ENCODE measurements around the gene ARHGAP5.

The ARHGAP5 gene

DNA sequence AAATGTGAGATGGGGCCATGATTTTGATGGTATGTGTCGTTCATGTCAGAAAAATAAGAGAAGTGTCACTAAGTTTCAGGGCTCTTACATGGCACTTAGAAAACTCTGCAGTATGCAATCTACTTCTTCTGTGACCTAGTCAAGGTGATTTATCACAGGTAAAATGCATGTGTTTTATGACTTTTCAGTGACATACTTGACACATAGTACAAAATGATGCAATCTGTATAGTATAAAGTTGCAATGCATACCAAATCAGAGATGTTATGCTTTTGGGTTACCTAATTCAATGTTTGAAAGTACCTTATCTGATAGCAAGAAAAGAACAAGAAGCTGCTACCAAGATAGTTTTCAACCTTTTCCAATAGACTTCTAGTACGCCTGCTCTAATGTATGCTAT lies 21.9 kb upstream of the ARHGAP5 start:
- Mint-ChIP-seq H3K27ac (no peak overlapping the region), H3K27me3 (ENCODE audit: low read depth, poor library complexity) (no peaks in the 10 kb centered on the region), H3K4me3 (no peak overlapping the region), H3K4me1 (no peaks in the 10 kb centered on the region), H3K9me3 (peaks cover 15% of the 10 kb centered on the region), H3K36me3 (ENCODE audit: low read depth) (no peaks in the 10 kb centered on the region)
- no peak for DNase-seq
- TF ChIP-seq, protein P1, sequence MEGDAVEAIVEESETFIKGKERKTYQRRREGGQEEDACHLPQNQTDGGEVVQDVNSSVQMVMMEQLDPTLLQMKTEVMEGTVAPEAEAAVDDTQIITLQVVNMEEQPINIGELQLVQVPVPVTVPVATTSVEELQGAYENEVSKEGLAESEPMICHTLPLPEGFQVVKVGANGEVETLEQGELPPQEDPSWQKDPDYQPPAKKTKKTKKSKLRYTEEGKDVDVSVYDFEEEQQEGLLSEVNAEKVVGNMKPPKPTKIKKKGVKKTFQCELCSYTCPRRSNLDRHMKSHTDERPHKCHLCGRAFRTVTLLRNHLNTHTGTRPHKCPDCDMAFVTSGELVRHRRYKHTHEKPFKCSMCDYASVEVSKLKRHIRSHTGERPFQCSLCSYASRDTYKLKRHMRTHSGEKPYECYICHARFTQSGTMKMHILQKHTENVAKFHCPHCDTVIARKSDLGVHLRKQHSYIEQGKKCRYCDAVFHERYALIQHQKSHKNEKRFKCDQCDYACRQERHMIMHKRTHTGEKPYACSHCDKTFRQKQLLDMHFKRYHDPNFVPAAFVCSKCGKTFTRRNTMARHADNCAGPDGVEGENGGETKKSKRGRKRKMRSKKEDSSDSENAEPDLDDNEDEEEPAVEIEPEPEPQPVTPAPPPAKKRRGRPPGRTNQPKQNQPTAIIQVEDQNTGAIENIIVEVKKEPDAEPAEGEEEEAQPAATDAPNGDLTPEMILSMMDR (IDR thresholded peaks at IDR 0.05), result no peak

DNA sequence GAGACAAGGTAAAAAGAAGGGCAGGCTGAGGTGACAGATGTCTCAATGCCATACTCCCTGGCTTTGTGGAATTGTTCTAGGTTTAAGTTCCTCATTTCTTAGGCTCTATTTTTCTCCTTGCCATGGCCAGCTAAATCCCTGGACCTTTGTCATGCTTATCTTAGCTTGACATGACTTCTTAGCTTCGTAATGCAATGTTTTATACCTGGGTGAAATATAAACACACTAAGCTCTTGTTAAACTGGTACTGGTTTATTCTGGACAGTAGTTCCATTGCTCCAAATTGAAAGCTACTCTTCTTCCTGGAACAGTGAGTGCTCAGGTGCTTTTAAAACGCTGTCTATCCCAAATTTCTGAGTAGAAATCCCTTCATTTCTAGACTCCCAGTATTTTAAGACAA lies 17.4 kb upstream of the ARHGAP5 start:
- Mint-ChIP-seq H3K9me3 (peaks cover under 1% of the 10 kb centered on the region), H3K4me3 (no peak overlapping the region), H3K27ac (no peak overlapping the region), H3K4me1 (no peaks in the 10 kb centered on the region), H3K27me3 (ENCODE audit: low read depth, poor library complexity) (no peaks in the 10 kb centered on the region), H3K36me3 (ENCODE audit: low read depth) (no peaks in the 10 kb centered on the region)
- TF ChIP-seq, protein P1 (IDR thresholded peaks at IDR 0.05), result no peak
- no peak for DNase-seq

DNA sequence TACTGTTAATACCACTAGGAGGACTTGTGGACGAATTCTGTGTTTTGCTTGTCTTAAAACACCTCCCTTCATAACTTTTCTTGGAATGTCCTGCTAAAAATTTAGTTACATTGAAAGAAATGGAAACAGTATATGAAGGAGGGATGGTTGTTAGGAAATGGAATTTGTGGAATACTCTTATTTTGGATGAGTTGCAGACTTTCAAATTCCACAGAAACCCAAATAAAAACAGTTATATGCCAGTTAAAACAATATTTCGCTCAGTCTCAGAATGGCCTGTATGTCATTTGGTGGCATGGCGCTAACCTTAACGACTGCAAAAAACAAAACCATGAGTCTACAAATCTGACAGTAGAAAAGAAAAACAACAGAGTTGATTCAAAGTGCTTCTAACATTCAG lies 12.2 kb upstream of the ARHGAP5 start:
- Mint-ChIP-seq H3K36me3 (ENCODE audit: low read depth) (no peaks in the 10 kb centered on the region), H3K27ac (no peak overlapping the region), H3K27me3 (ENCODE audit: low read depth, poor library complexity) (no peaks in the 10 kb centered on the region), H3K9me3 (no peaks in the 10 kb centered on the region), H3K4me1 (no peaks in the 10 kb centered on the region), H3K4me3 (no peak overlapping the region)
- TF ChIP-seq, protein P1 (IDR thresholded peaks at IDR 0.05), result no peak
- DNase-seq, result no peak

DNA sequence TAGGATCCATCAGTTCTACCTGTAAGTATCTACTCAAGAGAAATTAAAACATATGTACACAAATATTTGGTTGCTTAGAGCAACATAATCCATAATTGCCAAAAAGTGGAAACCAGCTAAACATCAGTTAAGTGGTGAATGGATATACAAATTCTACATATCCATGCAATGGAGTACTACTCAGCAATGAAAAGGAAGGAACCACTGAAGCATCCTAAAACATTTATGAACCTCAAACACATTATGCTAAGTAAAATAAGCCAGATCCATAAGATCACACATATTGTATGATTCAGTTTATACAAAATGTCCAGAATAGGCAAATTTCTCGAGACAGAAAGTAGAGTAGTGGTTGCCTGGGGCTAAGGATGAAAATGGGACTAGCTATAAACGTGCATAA lies 8.4 kb upstream of the ARHGAP5 start:
- Mint-ChIP-seq H3K4me1 (peaks cover 2% of the 10 kb centered on the region), H3K9me3 (no peaks in the 10 kb centered on the region), H3K27ac (no peak overlapping the region), H3K27me3 (ENCODE audit: low read depth, poor library complexity) (no peaks in the 10 kb centered on the region), H3K36me3 (ENCODE audit: low read depth) (no peaks in the 10 kb centered on the region), H3K4me3 (no peak overlapping the region)
- no peak for DNase-seq
- TF ChIP-seq, protein P1 (IDR thresholded peaks at IDR 0.05), result no peak

DNA sequence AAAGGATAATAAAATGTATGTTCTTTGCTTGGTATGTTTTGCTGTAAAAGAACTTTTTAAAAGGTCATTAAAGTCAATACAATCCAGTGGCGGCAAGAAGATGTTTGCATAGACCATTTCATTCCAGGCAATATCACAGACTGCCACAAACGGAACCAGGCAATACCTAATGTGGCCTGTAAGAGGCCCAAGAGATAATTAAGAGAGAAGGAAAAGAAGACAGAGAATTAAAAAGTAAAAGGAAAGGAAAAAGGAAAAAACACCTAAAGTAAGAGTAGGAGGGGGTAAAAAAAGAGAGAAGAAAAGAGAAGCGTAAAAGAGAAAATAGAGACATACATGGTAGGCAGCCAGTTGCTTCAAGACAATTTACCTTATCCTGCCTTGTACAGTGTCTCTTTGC lies 6.8 kb upstream of the ARHGAP5 start:
- no peak for DNase-seq
- H3K27me3 Mint-ChIP-seq (ENCODE audit: low read depth, poor library complexity), result no peaks in the 10 kb centered on the region
- H3K27ac Mint-ChIP-seq, result no peak overlapping the region
- H3K4me1 Mint-ChIP-seq, result peaks cover 14% of the 10 kb centered on the region
- H3K4me3 Mint-ChIP-seq, result no peak overlapping the region
- no peaks in the 10 kb centered on the region for H3K36me3 Mint-ChIP-seq (ENCODE audit: low read depth)
- H3K9me3 Mint-ChIP-seq, result no peaks in the 10 kb centered on the region
- TF ChIP-seq, protein P1 (IDR thresholded peaks at IDR 0.05), result no peak

DNA sequence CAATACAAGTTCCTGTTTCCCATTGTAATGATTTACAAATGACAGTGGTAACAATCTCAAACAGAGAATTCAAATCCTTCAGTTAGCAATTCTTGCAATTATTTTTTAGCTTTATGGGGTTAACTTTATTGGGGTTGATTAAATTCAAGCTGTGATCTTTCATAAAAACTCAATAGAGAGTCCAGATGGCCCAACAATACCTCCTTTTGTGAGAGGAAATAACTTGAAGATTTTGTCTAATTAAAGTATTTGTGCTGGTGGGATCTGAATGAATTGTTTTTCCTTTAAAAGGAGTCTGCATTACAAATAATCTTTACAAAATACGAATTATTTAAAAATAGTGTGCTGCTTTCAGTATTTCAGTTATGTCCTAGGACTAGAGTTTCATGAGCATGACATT lies 4.4 kb upstream of the ARHGAP5 start:
- Mint-ChIP-seq H3K27ac (no peak overlapping the region), H3K36me3 (ENCODE audit: low read depth) (no peaks in the 10 kb centered on the region), H3K4me3 (no peak overlapping the region), H3K4me1 (peaks cover 20% of the 10 kb centered on the region), H3K9me3 (no peaks in the 10 kb centered on the region), H3K27me3 (ENCODE audit: low read depth, poor library complexity) (no peaks in the 10 kb centered on the region)
- no peak for DNase-seq
- TF ChIP-seq, protein P1 (IDR thresholded peaks at IDR 0.05), result no peak
